SK-N-SH treated with all-trans-retinoic acid at 6 μM for 48 hours (cell line): ENCODE results near the gene GABBR2.

Experiments
- BACH2 ChIP-seq: fragments of 250-450 bp; sonication (Bioruptor Pico); IDR thresholded peaks from 2 replicates; pipeline ENCODE4 v1.9.0; 2021; ENCODE audit warnings: mild to moderate bottlenecking, borderline replicate concordance
- CREB5 ChIP-seq: fragments of 250-450 bp; sonication (Bioruptor Pico); IDR thresholded peaks from 2 replicates; pipeline ENCODE4 v1.5.1; 2020; ENCODE audit warnings: low read depth, mild to moderate bottlenecking, moderate library complexity
- CSRNP3 ChIP-seq: fragments of 250-450 bp; sonication (Bioruptor Pico); IDR thresholded peaks from 2 replicates; pipeline ENCODE4 v1.5.1; 2021; ENCODE audit warnings: mild to moderate bottlenecking, moderate library complexity
- ESRRG ChIP-seq: fragments of 250-450 bp; sonication (Bioruptor Pico); IDR thresholded peaks from 2 replicates; pipeline ENCODE4 v1.6.1; 2021; ENCODE audit warnings: mild to moderate bottlenecking
- ISL1 ChIP-seq: fragments of 250-450 bp; sonication (Bioruptor Pico); IDR thresholded peaks from 2 replicates; pipeline ENCODE4 v2.1.2; 2022; ENCODE audit warnings: mild to moderate bottlenecking, moderate library complexity
- PATZ1 ChIP-seq: fragments of 250-450 bp; sonication (Bioruptor Pico); IDR thresholded peaks from 2 replicates; pipeline ENCODE4 v1.8.0; 2020; ENCODE audit warnings: mild to moderate bottlenecking, moderate library complexity, borderline replicate concordance
- POU6F1 ChIP-seq: fragments of 250-450 bp; sonication (Bioruptor Pico); IDR thresholded peaks from 2 replicates; pipeline ENCODE4 v1.8.0; 2021; ENCODE audit warnings: low read depth, mild to moderate bottlenecking, moderate library complexity, borderline replicate concordance
- ZC3H10 ChIP-seq: fragments of 250-450 bp; sonication (Bioruptor Pico); IDR thresholded peaks from 2 replicates; pipeline ENCODE4 v1.5.1; 2021; ENCODE audit warnings: mild to moderate bottlenecking, moderate library complexity
- ZFP3 ChIP-seq: fragments of 250-450 bp; sonication (Bioruptor Pico); IDR thresholded peaks from 2 replicates; pipeline ENCODE4 v1.5.0; 2020; ENCODE audit warnings: mild to moderate bottlenecking, moderate library complexity
- ZFP30 ChIP-seq: fragments of 450-650 bp; formaldehyde crosslinking; IDR thresholded peaks from 2 replicates; pipeline ENCODE4 v1.5.0; 2022; ENCODE audit warnings: mild to moderate bottlenecking, moderate library complexity
- ZNF565 ChIP-seq: fragments of 450-650 bp; formaldehyde crosslinking; conservative IDR thresholded peaks from 2 replicates; pipeline ENCODE4 v1.5.0; 2020; ENCODE audit warnings: low read depth, mild to moderate bottlenecking, moderate library complexity
- ZNF8 ChIP-seq: fragments of 450-650 bp; formaldehyde crosslinking; IDR thresholded peaks from 2 replicates; pipeline ENCODE4 v1.5.0; 2020; ENCODE audit warnings: mild to moderate bottlenecking, moderate library complexity

- TF ChIP-seq ESRRG (CRISPR knock-in tag) (no peak), ZC3H10 (CRISPR knock-in tag) (no peak), CSRNP3 (CRISPR knock-in tag) (no peak), ZFP3 (CRISPR knock-in tag) (no peak), PATZ1 (CRISPR knock-in tag) (no peak), BACH2 (CRISPR knock-in tag) (no peak), CREB5 (CRISPR knock-in tag) (no peak), ZNF8 (no peak), ZNF565 (CRISPR knock-in tag) (no peak), ISL1 (CRISPR knock-in tag) (no peak), ZFP30 (CRISPR knock-in tag) (no peak), POU6F1 (CRISPR knock-in tag) (no peak)
These were observed 1.5 kb upstream of the GABBR2 start for GRCh38 chr9:98709968-98710965.
